LHCN-M2 (cell line): ENCODE results near the gene KCNN1. TPM values are rescaled to one million over a fixed set of nuclear protein-coding genes. Genes with fewer than 3 reads are reported as not detected.
A peak's percentile ranks its signal among the peaks of the same experiment; 100 is the strongest.
"Not testable (repeated sequence)": the region's sequence is repeated elsewhere in the genome, so short reads cannot be mapped to it uniquely, and the experiment has no call there.

Source experiments
- DNase-seq: peaks from one replicate; pipeline ENCODE4 v3.0.0-alpha.2; 2012; ENCODE audit warnings: low read depth
- polyA plus RNA-seq: library from polyadenylated mRNA; unstranded; fragments of >200 nt; gene quantifications from one replicate; pipeline ENCODE4 v1.2.1, GENCODE V29; 2012; ENCODE audit warnings: missing spikeins
- total RNA-seq: library from RNA; depleted of rRNA; stranded (reverse); fragments of >200 nt; gene quantifications from 2 replicates; pipeline ENCODE4 v1.2.3, GENCODE V29; 2014; rRNA removed

KCNN1 gene
- 0.06 TPM in 1 of 2 replicates, not detected in the other for total RNA-seq
- polyA plus RNA-seq = 0.18 TPM

DNA sequence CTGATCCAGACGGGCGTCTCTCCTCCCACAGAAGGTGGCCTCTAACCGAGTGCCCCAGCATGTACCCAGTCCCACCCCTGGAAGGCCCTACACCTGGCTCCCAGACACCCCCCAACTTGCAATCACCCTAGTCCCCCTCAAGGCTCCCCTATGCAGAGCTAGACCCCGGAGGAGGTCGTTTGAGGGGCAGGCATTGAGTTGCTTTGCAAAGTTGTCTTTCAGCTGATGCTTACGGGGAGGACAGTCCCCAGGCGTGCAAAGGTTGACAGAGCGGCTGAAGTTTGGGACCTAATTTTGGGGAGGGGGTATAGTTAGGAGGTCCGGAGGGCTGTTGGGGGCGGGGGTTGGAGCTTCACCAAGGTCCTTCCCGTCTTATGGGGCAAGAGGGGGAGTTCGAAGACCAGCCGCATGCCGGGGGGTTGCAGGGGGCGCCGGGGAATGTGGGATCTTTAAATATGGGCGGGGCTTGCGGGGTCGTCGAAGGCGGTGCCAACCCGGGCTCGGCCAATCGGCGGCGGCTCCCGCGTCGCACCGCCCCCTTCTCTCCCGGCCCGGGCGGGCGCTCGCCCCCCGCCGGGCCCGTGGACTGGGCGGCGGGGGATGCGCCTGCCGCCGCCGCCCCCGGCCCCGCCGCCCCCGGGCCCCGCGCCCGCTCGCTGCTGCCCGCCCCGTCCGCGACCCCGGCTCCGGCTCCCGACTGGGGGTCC, at the start of gene KCNN1:
Gene KCNN1 (plus strand): TSS at position 558 of the 707 bp plus-strand sequence. CDS start 6,782 bp downstream, outside the sequence.
- DNase-seq = no peak

DNA sequence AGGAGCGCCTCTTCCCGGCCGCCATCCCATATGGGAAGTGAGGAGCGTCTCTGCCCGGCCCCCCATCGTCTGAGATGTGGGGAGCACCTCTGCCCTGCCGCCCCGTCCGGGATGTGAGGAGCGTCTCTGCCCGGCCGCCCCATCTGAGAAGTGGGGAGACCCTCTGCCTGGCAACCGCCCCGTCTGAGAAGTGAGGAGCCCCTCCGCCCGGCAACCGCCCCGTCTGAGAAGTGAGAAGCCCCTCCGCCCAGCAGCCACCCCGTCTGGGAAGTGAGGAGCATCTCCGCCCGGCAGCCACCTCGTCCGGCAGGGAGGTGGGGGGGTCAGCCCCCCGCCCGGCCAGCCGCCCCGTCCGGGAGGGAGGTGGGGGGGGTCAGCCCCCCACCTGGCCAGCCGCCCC, 48.8 kb upstream of the KCNN1 start:
- DNase-seq = not testable (repeated sequence)

DNA sequence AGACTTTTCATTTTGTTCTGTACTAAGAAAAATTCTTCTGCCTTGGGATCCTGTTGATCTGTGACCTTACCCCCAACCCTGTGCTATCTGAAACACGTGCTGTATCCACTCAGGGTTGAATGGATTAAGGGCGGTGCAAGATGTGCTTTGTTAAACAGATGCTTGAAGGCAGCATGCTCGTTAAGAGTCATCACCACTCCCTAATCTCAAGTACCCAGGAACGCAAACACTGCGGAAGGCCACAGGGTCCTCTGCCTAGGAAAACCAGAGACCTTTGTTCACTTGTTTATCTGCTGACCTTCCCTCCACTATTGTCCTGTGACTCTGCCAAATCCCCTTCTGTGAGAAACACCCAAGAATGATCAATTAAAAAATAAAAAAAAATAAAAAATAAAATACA, 47.8 kb upstream of the KCNN1 start:
- not testable (repeated sequence) for DNase-seq

DNA sequence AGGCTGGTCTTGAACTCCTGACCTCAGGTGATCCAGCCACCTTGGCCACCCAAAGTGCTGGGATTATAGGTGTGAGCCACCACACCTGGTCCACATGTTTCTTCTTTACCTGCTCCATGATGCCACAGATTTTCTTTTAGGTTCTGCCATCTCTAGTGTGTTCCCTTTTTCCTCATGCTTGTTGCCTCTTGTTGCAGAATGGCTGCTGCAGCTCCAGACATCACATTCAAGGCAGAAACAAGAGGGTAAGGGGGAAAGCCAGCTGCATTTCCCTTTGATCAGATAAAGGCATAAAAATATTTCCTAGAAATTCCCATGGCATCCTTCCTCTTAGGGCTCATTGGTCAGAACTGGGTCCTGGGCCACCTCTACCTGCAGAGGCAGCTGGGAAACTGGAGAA, 46.4 kb upstream of the KCNN1 start:
- DNase-seq = no peak

DNA sequence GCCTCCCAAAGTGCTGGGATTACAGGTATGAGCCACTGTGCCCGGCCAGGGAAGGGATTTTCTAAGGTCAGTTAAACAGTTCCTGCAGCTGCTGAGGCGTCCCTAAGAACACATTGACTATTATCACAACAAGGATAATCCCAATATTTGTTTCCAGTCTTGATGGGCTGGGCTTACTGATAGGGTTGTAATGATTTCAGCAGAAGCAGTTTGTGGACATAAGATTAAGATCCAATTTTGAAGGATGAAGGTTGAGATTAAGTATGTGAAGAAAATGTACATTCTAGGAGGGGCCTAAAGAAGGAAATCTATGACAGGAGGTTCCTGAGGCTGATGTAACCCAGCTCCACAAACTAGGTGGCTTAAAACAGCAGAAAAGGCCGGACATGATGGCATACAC, 44.8 kb upstream of the KCNN1 start:
- DNase-seq = no peak

DNA sequence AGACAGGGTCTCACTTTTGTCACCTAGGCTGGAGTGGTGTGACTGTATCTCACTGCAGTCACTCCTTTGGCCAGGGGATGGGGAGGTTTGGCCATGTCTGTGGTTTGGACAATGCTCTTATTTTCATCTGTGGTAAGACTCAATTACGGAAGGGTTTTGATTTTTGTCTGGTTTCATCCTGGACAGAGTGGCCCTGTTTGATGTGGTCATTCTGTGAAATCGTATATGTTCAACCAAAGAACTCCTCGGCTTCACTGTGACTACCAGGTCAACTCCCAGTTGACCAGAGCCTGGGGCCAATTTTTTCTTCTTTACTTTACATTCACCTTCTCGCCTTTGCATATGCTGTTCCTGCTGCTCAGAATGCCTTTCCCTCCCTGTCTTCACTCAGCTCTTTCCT, 40.9 kb upstream of the KCNN1 start:
- no peak for DNase-seq

DNA sequence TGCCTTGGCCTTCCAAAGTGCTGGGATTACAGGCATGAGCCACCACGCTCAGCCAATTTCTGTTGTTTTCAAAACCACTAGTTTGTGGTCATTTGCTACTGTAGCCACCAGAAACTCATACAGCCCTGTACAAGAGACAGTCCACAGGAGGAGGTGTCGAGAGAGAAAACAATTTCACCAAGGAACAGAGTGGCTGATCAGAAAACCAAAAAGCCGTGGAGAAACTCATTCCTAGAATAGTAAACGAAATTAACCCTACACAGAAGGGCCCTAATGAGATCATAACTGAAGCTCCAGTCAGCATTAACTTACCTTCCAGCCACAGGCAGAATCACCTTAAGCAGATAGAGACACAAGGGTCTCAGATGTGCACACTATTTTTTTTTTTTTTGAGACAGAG, 37.9 kb upstream of the KCNN1 start:
- DNase-seq = no peak

DNA sequence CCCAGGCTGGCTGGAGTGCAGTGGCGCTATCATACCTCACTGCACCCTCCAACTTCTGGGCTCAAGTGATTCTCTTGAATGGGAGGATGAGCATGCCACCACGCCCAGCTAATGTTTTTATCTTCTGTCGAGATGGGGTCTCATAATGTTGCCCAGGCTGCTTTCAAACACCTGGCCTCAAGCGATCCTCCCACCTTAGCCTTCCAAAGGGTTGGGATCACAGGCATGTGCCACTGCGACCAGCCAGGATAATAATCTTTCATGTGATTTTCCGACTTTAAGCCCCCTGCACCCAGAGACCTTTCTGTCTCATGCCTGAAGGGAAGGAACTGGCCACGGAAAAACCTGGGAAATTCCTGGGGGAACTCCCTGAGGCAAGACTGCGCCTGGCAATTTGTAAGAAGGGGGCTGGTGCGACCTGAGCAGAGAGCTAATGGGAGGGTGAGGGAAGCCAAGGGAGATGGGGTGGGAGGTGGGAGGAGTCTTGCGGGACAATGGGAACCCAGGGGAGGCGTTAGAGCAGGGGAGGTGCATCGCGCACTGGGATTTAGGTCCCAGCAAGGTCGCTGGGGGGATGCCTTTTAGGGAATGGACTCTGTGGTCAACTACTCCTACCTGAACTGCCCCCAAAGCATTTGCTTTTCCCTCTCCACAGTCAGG, 35.2 kb upstream of the KCNN1 start:
- no peak for DNase-seq

DNA sequence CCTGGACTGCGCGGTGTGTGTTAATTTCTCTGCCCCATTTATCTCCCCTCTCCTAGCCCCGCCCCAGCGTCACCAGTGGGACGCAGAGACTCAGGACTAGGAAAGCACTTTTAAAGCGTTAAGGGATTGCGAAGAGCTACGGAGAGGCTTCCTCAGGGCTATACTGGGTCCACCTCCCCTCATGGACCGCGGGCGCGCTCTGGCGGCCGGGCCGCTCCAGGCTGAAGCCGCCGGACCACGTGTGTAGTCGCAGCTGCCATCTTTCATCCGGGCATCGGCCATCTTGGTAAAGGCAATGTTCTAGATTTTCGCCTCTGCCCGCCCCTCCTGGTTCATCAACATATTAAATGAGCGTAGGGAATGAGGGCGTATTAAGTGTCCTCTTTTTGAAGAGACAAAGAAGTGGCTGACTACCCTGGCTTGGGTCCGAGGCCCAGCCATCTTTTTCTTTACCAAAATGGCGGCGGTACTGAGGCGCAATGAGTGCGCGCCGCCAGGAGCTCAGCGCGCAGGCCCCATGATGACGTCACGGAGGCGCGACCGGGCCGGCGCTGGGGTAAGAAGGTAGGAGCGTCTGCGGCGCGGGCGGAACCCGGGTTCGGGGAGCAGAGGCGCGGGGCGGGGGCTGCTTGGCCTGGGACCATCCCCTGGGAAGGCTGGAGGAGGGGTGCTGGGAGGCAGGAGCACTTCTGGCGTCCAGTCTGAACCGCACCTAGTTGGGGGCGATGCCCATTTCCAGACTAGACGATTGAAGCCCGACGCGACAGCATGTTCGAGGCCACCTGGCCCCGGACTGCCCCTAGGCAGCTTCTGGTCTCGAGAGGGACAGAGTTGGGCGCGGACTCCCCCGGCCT, 34.2 kb upstream of the KCNN1 start, which contains the start of gene CCDC124:
Gene CCDC124 (plus strand): TSS at position 531 of the 854 bp plus-strand sequence. CDS start 3,406 bp downstream, outside the sequence.
- DNase-seq = peak; percentile 87

DNA sequence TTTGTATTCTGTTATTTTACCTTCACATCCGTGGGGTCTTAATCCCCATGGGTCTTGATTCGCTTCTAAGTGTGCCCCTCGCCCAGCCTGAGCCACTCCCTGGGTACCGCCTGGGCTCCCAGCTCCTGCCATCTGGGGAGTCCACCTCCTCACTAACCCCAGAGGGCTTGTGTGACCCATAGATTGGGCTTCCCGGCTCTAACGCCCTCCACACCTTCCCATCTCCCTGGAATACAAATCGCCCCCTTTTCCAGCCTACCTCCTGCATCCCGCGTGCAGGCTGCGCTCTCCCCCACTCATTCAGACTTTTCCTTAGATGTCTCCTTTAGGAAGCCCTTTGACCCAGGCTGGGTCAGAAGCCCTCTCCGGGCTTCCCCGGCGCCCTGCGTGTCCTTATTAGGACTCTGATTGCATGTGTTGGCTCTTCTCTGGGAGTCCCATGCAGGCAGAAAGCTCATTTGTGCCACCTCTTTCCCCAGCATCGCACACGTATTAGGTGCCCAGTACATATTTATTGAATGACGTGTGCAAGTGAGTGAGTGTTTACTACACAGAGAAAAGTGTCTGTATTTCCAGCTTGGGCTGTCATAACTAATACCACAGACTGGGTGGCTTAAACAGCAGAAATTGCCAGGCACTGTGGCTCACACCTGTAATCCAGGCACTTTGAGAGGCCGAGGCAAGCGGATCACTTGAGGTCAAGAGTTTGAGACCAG, 33.3 kb upstream of the KCNN1 start:
- DNase-seq = peak; percentile 66

DNA sequence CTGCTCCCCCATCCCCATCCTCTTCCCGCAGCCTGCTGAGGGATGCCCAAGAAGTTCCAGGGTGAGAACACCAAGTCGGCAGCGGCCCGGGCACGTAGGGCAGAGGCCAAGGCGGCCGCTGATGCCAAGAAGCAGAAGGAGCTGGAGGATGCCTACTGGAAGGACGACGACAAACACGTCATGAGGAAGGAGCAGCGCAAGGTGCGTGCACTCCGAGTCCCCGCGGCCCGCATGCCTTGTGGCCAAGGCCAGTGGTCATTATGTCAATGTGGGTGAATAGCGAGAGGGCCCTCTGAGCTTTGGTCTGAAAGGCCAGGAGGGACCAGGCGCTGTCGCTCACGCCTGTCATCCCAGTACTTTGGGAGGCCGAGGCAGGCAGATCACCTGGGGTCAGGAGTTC, 30.5 kb upstream of the KCNN1 start:
- no peak for DNase-seq

DNA sequence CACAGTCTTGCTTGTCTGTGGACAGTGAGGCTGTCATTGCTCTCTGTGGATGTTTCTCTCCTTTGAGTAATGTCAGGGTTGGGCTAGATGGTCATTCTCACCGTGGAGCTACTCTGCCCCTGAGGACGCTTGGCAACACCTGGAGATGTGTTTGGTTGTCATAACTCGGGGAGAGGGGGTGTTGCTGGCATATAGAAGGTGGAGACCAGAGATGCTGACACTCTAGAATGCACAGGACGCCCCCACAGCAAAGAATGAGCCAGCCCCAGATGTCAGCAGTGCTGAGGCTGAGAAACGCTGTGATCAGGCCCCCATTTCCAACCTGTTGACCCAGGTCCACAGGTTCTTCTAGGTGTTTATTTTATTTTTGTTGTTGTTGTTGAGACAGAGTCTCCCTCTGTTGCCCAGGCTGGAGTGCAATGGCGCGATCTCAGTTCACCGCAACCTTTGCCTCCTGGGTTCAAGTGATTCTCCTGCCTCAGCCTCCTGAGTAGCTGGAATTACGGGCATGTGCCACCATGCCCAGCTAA, 29.5 kb upstream of the KCNN1 start:
- no peak for DNase-seq

DNA sequence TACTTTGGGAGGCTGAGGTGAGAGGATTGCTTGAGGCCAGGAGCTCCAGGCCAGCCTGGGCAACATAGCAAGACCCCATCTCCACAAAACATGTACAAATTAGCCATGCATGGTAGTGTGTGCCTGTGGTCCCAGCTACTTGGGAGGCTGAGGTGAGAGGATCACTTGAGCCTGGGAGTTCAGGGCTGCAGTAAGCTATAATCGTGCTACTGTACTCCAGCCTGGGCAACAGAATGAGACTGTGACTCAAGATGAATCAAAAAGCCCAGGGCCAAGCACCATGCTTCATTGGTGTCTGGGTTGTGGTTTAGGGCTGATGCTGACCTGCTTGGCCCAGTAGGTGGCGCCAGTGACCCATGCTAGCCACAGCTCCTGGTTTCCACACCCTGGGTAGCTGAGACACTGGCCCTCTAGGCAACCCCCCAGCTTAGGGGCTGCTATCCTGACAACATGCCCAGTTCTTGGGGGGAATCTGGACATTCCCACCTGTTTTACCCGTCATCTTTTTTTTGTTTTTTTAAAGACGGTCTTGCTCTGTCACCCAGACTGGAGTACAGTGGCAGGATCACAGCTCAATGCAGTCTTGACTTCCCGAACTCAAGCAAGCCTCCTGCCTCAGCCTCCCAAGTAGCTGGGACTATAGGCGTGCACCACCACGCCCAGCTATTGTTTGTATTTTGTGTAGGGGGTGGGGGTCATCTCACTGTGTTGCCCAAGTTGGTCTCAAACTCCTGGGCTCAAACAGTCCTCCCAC, 28.6 kb upstream of the KCNN1 start:
- DNase-seq = peak; percentile 87

DNA sequence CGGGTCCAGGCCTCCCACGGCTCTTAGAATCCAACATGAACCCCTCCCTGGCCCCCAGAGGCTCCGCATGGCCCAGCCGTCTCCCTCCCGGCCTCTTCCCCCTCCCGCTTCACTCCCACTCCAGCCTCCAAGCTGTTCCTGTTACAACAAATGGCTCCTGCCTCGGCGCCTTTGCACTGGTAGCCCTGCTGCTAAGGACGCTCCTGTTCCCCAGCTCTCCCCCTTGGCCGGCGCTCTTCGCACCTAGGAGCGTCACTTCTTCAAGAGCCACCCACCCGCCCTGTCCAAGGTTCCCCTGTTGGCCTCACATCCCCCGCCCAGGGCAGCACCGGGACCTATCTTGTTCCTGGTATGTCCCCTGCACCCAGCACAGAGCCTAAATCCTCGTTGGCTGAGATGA, 24.7 kb upstream of the KCNN1 start:
- DNase-seq = no peak

DNA sequence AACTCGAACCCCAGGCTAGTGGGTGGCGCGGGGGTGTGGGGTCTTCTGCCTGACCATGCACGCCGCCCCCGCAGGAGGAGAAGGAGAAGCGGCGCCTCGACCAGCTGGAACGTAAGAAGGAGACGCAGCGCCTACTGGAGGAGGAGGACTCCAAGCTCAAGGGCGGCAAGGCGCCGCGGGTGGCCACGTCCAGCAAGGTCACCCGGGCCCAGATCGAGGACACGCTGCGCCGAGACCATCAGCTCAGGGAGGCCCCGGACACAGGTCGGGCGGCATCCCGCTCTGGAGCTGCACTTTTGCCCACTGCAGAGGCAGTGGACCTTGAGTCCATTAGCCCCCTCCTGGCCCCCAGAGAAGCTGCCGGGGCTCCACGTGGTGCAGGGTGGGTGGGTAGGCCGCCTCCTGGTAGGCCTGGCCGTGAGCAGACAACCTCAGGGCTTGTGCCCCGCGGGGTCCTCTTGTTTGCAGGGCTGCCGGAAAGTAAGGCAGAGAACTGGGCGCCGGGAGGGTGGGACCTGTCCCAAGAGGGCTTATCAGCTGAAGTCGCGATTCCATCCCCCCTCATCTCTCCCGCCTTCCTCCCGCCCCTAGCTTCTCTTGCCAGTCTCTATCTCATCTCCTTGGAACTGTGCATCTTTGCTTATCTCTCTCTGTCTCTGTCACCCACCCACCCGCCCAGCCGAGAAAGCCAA, 24.2 kb upstream of the KCNN1 start:
- DNase-seq = no peak

DNA sequence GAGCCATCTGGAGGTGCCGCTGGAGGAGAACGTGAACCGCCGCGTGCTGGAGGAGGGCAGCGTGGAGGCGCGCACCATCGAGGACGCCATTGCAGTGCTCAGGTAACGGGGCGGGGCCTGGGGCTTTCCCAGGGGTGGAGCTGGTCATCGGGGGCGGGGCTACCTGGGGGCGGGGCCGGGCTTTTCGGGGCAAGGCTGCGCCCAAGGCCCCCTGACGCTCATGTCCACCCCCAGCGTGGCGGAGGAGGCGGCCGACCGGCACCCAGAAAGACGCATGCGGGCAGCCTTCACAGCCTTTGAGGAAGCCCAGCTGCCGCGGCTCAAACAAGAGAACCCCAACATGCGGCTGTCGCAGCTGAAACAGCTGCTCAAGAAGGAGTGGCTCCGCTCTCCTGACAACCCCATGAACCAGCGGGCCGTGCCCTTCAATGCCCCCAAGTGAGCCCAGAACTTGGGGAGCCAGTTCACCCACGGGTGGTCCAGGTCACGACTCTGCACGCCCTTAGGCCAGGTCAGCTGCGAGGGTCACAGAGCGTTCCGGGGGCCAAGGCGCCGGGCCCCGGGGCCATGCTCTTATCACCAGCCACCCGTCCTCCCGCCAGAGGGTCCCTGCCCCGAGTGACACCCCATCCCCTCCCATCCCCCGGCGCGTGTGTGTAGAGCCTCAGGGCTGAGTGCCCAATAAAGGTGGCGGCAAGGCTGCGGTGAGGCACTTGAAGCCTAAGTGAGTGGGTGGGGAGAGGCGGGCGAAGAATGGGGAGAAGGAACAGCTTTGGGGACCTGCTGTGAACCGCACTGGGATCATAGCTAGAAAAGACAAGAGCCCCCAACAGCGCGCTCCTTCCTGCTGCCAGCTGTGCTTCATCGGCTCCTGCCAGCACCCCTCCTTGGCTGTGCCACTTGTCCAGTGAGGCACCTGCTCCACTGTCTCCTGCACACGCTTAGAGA, 23.4 kb upstream of the KCNN1 start:
- no peak for DNase-seq

DNA sequence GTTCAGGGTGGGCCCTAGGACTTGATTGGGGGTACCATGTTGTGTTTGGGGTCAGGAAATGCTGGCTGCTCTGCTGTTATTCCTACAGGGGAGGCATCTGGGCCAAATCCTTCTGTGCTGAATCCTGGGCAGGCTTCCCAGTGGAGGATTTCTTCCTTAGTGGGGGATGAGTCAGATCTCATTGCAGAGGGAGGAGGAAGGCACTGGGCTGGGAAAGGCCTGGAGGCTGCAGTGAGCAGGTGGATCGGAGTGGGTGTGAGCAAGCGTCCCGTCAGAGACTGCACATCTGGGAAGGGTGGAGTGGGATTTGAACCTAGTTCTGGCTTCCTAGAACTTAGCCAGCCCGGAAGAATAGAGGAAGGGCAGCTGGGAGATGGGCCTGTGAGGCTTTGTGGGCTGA, 22.6 kb upstream of the KCNN1 start:
- DNase-seq = peak; percentile 63

DNA sequence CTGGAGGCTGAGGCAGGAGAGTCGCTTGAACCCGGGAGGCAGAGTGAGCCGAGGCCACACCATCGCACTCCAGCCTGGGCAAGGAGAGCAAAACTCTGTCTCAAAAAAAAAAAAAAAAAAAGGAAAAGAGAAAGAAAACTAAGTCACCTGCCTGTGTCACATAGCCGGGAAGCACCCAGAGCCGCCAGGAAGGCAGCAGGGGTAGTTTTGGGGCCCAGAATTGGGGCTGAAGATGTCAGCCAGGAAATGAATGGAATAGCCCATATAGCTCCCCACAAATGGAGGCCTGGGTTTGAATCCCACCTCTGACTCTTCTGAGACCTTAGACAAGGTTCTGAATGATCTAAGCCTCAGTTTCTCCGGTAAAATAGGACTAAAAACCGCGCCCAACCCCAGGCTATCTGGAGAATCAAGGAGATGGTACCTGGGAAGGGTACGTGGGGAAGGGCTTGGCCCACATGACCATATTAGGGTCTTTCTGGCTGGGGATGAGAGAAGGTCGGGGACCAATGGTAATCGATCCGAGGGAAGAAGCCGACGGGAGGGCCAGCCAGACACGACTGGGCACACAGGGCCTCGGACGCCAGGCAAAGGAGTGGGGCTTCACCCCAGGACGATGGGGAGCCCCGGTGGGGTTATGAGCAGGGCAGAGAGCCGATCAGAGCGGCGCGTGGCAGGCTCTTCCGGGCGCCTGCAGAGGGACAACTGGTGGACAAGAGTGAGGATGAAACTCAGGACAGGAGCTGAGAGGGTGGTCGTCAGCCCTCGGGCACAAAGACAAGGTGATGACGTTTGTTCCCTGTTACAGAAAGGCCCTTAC, 19.7 kb upstream of the KCNN1 start:
- DNase-seq = no peak
